HG03060 (cell line): ENCODE measurements around the gene TUBG2.

ENCODE experiments used
- ATAC-seq: cut with Tn5 transposase; IDR thresholded peaks from one replicate; pipeline ENCODE4 v1.9.1; 2021; ENCODE audit warnings: low read depth, moderate number of reproducible peaks; ENCODE audit not compliant: unreplicated experiment

The TUBG2 gene

GRCh38 chr17:42692489-42692888 is 33.4 kb downstream of the TUBG2 start:
- ATAC-seq = no peak

- no peak for ATAC-seq
These were observed 35.4 kb downstream of the TUBG2 start for GRCh38 chr17:42694524-42694923.

- no peak for ATAC-seq
These were observed 36.4 kb downstream of the TUBG2 start for GRCh38 chr17:42695500-42695899.

- ATAC-seq = no peak
These were observed 38.2 kb downstream of the TUBG2 start for GRCh38 chr17:42697108-42697811.

GRCh38 chr17:42698736-42699414 is 39.8 kb downstream of the TUBG2 start:
- ATAC-seq = no peak

GRCh38 chr17:42699415-42699740 is 40.3 kb downstream of the TUBG2 start:
- ATAC-seq = no peak

- no peak for ATAC-seq
These were observed 41.7 kb downstream of the TUBG2 start for GRCh38 chr17:42700586-42701289.

GRCh38 chr17:42702446-42702845 is 43.4 kb downstream of the TUBG2 start:
- no peak for ATAC-seq

- peak; percentile 18 for ATAC-seq
These were observed 45.4 kb downstream of the TUBG2 start for GRCh38 chr17:42704490-42704836.

- peak; percentile 53 for ATAC-seq
These were observed 45.9 kb downstream of the TUBG2 start for GRCh38 chr17:42704837-42705494.

GRCh38 chr17:42706732-42707131 is 47.6 kb downstream of the TUBG2 start:
- no peak for ATAC-seq

GRCh38 chr17:42708588-42708987 is 49.5 kb downstream of the TUBG2 start:
- no peak for ATAC-seq

GRCh38 chr17:42709561-42709960 is 50.5 kb downstream of the TUBG2 start:
- no peak for ATAC-seq
